Activated CD4-positive, alpha-beta T cell treated with anti-CD3 and anti-CD28 coated beads, Interleukin-2, Interleukin-6, amounts not matched to agents 100 ng/mL and 50 ng/mL, durations not matched to agents 16 hours and 8 hours (primary cell): ENCODE data around the gene PCDHGA1.

ENCODE experiments used
- DNase-seq: peaks from one replicate; pipeline ENCODE4 v3.0.0-alpha.2; 2020

Gene PCDHGA1

DNA sequence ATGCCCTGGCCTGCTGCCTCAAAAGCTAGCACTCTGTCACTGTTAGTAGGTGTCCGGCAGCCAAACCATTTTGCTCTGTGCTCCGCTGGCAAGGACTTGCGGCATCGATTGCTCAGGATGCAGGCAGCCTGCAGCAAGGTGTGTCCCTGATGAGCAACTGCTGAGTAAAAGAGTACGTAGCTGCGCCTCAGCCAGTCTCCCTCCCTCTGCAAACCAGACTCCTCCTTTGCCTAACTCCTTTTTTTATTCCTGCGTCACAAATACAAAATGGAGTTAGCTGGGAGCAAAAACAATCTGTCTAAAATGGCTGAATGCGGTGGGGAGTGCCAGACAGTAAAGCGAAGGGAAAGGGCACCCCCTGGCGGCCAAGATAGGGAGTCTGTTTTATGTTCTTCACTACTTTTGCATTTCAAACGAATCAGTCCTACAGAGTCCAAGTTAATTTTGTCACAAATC lies 227.4 kb downstream of the PCDHGA1 start:
- DNase-seq, result peak; percentile 84

DNA sequence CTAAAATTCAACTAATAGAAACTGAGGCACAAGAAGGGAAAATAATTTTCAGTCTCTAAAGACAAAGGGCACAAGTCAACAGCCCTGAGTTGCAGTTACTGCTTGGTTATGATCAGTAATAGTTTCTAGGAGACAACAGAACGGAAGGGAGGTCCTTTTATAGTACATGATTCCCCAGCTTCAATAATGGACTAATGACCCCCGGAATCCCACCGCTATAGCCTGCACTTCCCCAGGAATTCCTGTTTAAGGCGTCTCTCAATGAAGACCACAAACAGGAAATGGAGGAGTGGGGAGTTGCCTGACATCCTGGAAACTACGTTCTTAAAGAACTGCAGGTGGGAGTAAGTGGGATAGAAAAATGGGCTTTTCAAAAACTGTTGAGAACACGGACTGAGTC lies 227.8 kb downstream of the PCDHGA1 start:
- DNase-seq, result no peak

DNA sequence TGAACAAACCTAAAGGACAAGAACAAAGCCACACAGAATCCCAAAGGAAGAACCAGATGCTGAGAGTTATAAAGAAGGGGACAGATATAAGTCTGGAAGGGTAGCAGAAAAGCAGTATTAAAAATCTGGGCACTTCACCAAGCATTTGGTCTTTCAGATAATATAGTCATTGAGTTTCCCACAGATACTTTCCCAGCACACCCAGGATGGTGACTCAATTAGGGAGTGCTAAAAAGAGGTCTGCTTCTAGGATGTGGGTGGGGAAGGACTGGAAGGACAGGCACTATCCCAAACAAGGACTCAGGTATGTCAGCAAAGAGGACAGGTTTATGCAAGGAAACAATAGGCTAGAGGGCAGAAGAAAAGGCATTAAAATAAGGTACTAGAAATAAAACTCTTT lies 229.1 kb downstream of the PCDHGA1 start:
- DNase-seq, result no peak

DNA sequence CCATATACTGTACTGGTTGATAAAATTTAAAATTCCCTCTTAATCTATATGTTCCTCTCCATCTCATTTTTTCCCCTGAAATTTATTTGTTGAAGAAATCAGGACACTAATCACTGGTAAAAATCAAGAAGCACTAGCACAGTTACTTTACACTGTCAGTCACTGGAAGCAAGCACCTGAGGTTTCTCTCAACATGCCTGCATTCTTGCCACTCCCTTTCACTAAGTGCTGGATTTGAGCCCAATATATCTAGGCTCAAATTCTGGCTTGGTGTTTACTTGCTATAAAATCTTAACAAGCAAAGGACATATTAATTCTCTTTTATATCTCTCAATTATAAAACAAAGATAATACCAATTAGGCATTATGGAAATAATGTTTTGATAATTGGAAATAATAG lies 229.8 kb downstream of the PCDHGA1 start:
- no peak for DNase-seq

GRCh38 chr5:141560725-141561483 lies 230.6 kb downstream of the PCDHGA1 start:
- DNase-seq, result no peak
